WTC11 (cell line): ENCODE data around the gene NELFA. TPM values are rescaled to one million over a fixed set of nuclear protein-coding genes. Genes with fewer than 3 reads are reported as not detected.

Experiments
- ATAC-seq: fragments of 200-7000 bp; cut with Tn5 transposase; 2 replicates; pipeline ENCODE4 v1.10.0; 2021; ENCODE audit warnings: mild to moderate bottlenecking, moderate library complexity
- CTCF ChIA-PET: fragments of 300-600 bp; sonication (Branson Sonifier 250); formaldehyde crosslinking; loops from one replicate; lab custom pipeline; 2021; ENCODE audit warnings: antibody characterized with exemption; lab: Charles Lee
- POLR2A ChIA-PET: fragments of 350-600 bp; sonication (Branson Sonifier 250); formaldehyde crosslinking; loops from one replicate; lab custom pipeline; 2021; ENCODE audit warnings: antibody characterized with exemption; lab: Charles Lee
- DNase-seq: peaks from one replicate; pipeline ENCODE4 v3.0.0; 2021; ENCODE audit warnings: low spot score
- H3K27ac Mint-ChIP-seq: 2 replicates; pipeline ENCODE4 v1.8.0; 2021; ENCODE audit warnings: mixed read lengths
- H3K27me3 Mint-ChIP-seq: 2 replicates; pipeline ENCODE4 v1.8.0; 2021; ENCODE audit warnings: low read depth, mild to moderate bottlenecking, moderate library complexity, mixed read lengths
- H3K36me3 Mint-ChIP-seq: 2 replicates; pipeline ENCODE4 v1.8.0; 2021; ENCODE audit warnings: mixed read lengths
- H3K4me1 Mint-ChIP-seq: 2 replicates; pipeline ENCODE4 v1.8.0; 2022; ENCODE audit warnings: mixed read lengths
- H3K4me3 Mint-ChIP-seq: 2 replicates; pipeline ENCODE4 v1.8.0; 2021; ENCODE audit warnings: mild to moderate bottlenecking, moderate library complexity, mixed read lengths
- H3K9me3 Mint-ChIP-seq: 2 replicates; pipeline ENCODE4 v1.8.0; 2021; ENCODE audit warnings: mixed read lengths
- ATF6 ChIP-seq: sonication (generic); formaldehyde crosslinking; IDR thresholded peaks from 2 replicates; pipeline ENCODE4 v1.8.1; 2023; ENCODE audit warnings: mild to moderate bottlenecking, missing genetic modification reagents
- CBFB ChIP-seq: sonication (generic); formaldehyde crosslinking; IDR thresholded peaks from 2 replicates; pipeline ENCODE4 v1.8.1; 2022; ENCODE audit warnings: mild to moderate bottlenecking, low read depth, missing genetic modification reagents
- CREM ChIP-seq: sonication (generic); formaldehyde crosslinking; IDR thresholded peaks from 2 replicates; pipeline ENCODE4 v1.8.1; 2022; ENCODE audit warnings: mild to moderate bottlenecking, missing genetic modification reagents, moderate library complexity
- EMX1 ChIP-seq: fragments of 250-450 bp; sonication (Bioruptor Pico); IDR thresholded peaks from 2 replicates; pipeline ENCODE4 v1.8.0; 2021; ENCODE audit warnings: mild to moderate bottlenecking
- JAZF1 ChIP-seq: fragments of 250-450 bp; sonication (Bioruptor Pico); IDR thresholded peaks from 2 replicates; pipeline ENCODE4 v1.9.0; 2021; ENCODE audit warnings: moderate library complexity, mild to moderate bottlenecking, inconsistent platforms
- KAT7 ChIP-seq: sonication (generic); formaldehyde crosslinking; IDR thresholded peaks from 2 replicates; pipeline ENCODE4 v1.8.1; 2023; ENCODE audit warnings: missing genetic modification reagents, mild to moderate bottlenecking, borderline replicate concordance
- NFATC4 ChIP-seq: fragments of 250-450 bp; sonication (Bioruptor Pico); IDR thresholded peaks from 2 replicates; pipeline ENCODE4 v1.9.0; 2021; ENCODE audit warnings: mild to moderate bottlenecking
- PRRX2 ChIP-seq: fragments of 250-450 bp; sonication (Bioruptor Pico); IDR thresholded peaks from 2 replicates; pipeline ENCODE4 v1.8.0; 2021; ENCODE audit warnings: mild to moderate bottlenecking
- ZBTB21 ChIP-seq: sonication (generic); formaldehyde crosslinking; IDR thresholded peaks from 2 replicates; pipeline ENCODE4 v1.8.1; 2023; ENCODE audit warnings: mild to moderate bottlenecking, missing genetic modification reagents, borderline replicate concordance
- ZBTB43 ChIP-seq: sonication (generic); formaldehyde crosslinking; IDR thresholded peaks from 2 replicates; pipeline ENCODE4 v1.8.1; 2023; ENCODE audit warnings: mild to moderate bottlenecking, missing genetic modification reagents
- ZNF671 ChIP-seq: fragments of 250-450 bp; sonication (Bioruptor Pico); IDR thresholded peaks from 2 replicates; pipeline ENCODE4 v1.8.0; 2021; ENCODE audit warnings: mild to moderate bottlenecking
- total RNA-seq: library from RNA; stranded (reverse); gene quantifications from 3 replicates; pipeline ENCODE4 v1.2.3, GENCODE V29; 2021
- TF ChIP-seq, protein P1 (sequence below): sonication (generic); formaldehyde crosslinking; IDR thresholded peaks from 2 replicates; pipeline ENCODE4 v1.8.1; 2023; ENCODE audit warnings: mild to moderate bottlenecking, moderate library complexity, missing genetic modification reagents
- TF ChIP-seq, protein P2 (sequence below): sonication (generic); formaldehyde crosslinking; IDR thresholded peaks from 2 replicates; pipeline ENCODE4 v1.8.0; 2022; ENCODE audit warnings: mild to moderate bottlenecking, missing genetic modification reagents

The NELFA gene
- total RNA-seq, 1 experiment from 2014 or later = 72.6 TPM

DNA sequence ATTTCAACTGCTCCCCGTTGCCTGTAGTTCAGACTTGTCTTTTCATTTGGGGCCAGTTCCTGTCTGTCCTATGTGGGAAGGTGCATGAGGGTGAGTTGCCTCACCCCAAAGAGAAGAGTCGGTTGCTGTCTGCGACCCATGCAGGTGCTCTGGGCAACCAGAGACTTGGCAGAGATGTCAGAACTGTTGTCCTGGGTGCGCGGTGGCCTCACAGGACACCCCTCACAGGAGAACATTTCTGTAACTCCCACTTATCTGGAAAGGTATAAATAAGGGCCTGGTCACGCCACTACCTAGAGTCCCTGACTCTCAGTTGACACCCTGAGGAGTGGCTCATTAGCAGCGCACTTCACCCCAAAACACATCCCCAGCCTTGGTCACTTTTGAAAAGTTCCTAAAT lies 40.6 kb upstream of the NELFA start (continued):
- TF ChIP-seq JAZF1 (CRISPR knock-in tag) = no peak
- TF ChIP-seq ZNF671 (CRISPR knock-in tag) = no peak
- TF ChIP-seq, protein P1, sequence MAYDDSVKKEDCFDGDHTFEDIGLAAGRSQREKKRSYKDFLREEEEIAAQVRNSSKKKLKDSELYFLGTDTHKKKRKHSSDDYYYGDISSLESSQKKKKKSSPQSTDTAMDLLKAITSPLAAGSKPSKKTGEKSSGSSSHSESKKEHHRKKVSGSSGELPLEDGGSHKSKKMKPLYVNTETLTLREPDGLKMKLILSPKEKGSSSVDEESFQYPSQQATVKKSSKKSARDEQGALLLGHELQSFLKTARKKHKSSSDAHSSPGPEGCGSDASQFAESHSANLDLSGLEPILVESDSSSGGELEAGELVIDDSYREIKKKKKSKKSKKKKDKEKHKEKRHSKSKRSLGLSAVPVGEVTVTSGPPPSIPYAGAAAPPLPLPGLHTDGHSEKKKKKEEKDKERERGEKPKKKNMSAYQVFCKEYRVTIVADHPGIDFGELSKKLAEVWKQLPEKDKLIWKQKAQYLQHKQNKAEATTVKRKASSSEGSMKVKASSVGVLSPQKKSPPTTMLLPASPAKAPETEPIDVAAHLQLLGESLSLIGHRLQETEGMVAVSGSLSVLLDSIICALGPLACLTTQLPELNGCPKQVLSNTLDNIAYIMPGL (CRISPR knock-in tag) = no peak

- Mint-ChIP-seq H3K4me3 (no peak overlapping the region), H3K27ac (no peak overlapping the region), H3K9me3 (no peaks in the 10 kb centered on the region), H3K4me1 (peaks cover 13% of the 10 kb centered on the region)
- ATAC-seq (no peak), DNase-seq (no peak)
- CTCF ChIA-PET = no interaction called here
- TF ChIP-seq CREM (CRISPR knock-in tag) = no peak
- no peak for TF ChIP-seq ZBTB21 (CRISPR knock-in tag)
- no peak for TF ChIP-seq JAZF1 (CRISPR knock-in tag)
- TF ChIP-seq ZBTB43 (CRISPR knock-in tag) = no peak
- TF ChIP-seq, all 79 proteins: peak for 0
- Mint-ChIP-seq H3K27me3 (peaks cover 30% of the 10 kb centered on the region), H3K36me3 (no peaks in the 10 kb centered on the region)
- POLR2A ChIA-PET = no interaction called here
Observed at GRCh38 chr4:2048831-2049230, 40.1 kb upstream of the NELFA start.

DNA sequence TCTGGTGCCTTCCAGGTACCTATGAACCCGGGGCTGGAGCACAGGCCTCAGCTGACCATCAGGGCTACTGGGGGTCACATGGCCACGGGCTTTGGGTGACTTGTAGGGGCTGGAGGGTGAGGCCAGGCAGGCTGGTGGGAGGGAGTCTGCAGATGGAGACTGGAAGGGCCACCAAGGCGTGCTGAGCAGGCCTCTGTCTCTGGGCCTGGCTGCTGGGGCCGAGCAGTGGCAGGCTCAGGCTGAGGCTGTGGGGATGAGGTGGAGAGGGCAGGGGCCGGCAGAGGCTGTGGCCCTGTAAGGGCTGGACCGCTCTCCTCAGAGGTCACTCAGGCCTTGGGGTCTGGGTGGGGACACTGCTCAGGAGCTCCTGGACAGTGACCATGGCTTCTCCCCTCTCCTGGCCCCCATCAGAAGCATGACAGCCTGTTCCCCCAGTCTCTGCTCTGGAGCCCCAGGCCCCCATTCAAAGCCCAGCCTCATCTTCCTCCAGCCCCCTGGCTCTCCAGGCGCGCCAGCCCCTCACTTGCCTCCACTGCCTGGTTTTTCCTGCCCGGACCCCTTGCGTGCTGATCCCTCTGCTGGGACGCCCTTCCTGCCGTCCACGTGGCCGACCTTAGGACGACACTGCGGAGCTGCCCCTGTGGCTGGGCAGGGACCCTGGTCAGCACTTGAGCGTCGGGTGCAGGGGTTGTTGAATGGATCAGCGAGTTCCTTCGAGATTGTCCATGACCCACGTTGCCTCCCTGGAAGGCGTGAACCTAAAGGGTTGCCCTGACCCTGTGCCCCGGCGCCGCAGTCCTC lies 39.2 kb upstream of the NELFA start:
- H3K27me3 Mint-ChIP-seq = peaks cover 38% of the 10 kb centered on the region
- POLR2A ChIA-PET = no interaction called here
- H3K9me3 Mint-ChIP-seq = no peaks in the 10 kb centered on the region
- CTCF ChIA-PET = no interaction called here
- DNase-seq = no peak
- ATAC-seq = no peak
- TF ChIP-seq CBFB (CRISPR knock-in tag) (no peak), PRRX2 (no peak), NFATC4 (CRISPR knock-in tag) (no peak), EMX1 (CRISPR knock-in tag) (no peak), ATF6 (CRISPR knock-in tag) (no peak), KAT7 (no peak)
- TF ChIP-seq, protein P2, sequence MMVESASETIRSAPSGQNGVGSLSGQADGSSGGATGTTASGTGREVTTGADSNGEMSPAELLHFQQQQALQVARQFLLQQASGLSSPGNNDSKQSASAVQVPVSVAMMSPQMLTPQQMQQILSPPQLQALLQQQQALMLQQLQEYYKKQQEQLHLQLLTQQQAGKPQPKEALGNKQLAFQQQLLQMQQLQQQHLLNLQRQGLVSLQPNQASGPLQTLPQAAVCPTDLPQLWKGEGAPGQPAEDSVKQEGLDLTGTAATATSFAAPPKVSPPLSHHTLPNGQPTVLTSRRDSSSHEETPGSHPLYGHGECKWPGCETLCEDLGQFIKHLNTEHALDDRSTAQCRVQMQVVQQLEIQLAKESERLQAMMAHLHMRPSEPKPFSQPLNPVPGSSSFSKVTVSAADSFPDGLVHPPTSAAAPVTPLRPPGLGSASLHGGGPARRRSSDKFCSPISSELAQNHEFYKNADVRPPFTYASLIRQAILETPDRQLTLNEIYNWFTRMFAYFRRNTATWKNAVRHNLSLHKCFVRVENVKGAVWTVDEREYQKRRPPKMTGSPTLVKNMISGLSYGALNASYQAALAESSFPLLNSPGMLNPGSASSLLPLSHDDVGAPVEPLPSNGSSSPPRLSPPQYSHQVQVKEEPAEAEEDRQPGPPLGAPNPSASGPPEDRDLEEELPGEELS (CRISPR knock-in tag) = no peak
- TF ChIP-seq, all 79 proteins: peak for 0
- Mint-ChIP-seq H3K36me3 (no peaks in the 10 kb centered on the region), H3K4me1 (peaks cover 13% of the 10 kb centered on the region), H3K4me3 (no peak overlapping the region), H3K27ac (no peak overlapping the region)
